Lower leg skin (tissue), 4 donors: ENCODE data around the gene TCERG1L. TPM values are rescaled to one million over a fixed set of nuclear protein-coding genes. Genes with fewer than 3 reads are reported as not detected.

Experiments
- DNase-seq, 2 donors: peaks; one replicate each; pipeline ENCODE4 v3.0.0-alpha.2; 2019; ENCODE audit warnings: low spot score in 2 of 2
- H3K4me3 ChIP-seq: fragments of 200-600 bp; sonication (generic); 2 replicates; pipeline ENCODE4 v1.5.1; 2017; ENCODE audit warnings: mild to moderate bottlenecking, low read depth; ENCODE audit not compliant: poor library complexity, severe bottlenecking
- POLR2A ChIP-seq, 2 donors: fragments of 450-650 bp; IDR thresholded peaks; one replicate each; pipeline ENCODE4 v1.6.1; 2016 to 2017; ENCODE audit warnings: antibody characterized with exemption in 2 of 2, mild to moderate bottlenecking in 1 of 2, moderate library complexity in 1 of 2
- WGBS, 2 donors: methylation state at CpG; one replicate each; pipeline ENCODE4 v1.1.5; 2018; 5-methylcytosine and 5-hydroxymethylcytosine counted together
- intact Hi-C: fragments of 100-400 bp; cut with DNase I; formaldehyde crosslinking; loops from one replicate; pipeline ENCODE4 v1.15.0; 2023; ENCODE audit warnings: low total_unique reads
- total RNA-seq, 4 donors: library from RNA; depleted of rRNA; stranded (reverse); fragments of >200 nt; gene quantifications; one replicate each; pipeline ENCODE4 v1.1.0, GENCODE V29; 2016
- TF ChIP-seq, protein P1 (sequence below), 3 donors: fragments of 450-650 bp; IDR thresholded peaks; one replicate each; pipeline ENCODE4 v1.5.1; 2016; ENCODE audit warnings: antibody characterized with exemption in 3 of 3, mild to moderate bottlenecking in 3 of 3, moderate library complexity in 2 of 3

TCERG1L gene
- total RNA-seq, 4 donors from 2014 or later: 0.57 to 1.1 (median 0.90) TPM

DNA sequence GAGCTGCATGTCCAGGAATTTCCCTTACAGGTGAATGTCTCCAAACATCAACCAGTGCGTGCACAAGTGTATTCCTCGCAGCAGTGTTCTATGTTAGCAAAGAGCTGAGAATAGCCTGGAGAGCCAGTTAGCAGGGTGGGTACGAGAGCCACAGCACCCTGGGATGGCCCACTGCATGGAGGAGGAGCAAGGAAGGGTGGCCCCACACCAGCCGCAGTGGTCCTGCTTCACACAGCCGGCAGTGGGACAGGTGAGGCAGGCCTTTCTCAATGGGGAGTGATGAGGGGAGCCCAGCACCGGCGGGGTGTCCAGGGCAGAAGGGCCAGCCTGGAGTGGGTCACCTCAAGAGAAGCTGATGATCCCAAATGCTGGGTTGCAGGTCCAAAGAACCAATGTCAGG, 240.7 kb downstream of the TCERG1L start:
- H3K4me3 ChIP-seq: no peak overlapping the region
- intact Hi-C loops: no loop called here
- DNase-seq: peak in 1 of 2 donors; percentile 84
- TF ChIP-seq POLR2A (IDR thresholded peaks at IDR 0.05): no peak
- TF ChIP-seq, protein P1, sequence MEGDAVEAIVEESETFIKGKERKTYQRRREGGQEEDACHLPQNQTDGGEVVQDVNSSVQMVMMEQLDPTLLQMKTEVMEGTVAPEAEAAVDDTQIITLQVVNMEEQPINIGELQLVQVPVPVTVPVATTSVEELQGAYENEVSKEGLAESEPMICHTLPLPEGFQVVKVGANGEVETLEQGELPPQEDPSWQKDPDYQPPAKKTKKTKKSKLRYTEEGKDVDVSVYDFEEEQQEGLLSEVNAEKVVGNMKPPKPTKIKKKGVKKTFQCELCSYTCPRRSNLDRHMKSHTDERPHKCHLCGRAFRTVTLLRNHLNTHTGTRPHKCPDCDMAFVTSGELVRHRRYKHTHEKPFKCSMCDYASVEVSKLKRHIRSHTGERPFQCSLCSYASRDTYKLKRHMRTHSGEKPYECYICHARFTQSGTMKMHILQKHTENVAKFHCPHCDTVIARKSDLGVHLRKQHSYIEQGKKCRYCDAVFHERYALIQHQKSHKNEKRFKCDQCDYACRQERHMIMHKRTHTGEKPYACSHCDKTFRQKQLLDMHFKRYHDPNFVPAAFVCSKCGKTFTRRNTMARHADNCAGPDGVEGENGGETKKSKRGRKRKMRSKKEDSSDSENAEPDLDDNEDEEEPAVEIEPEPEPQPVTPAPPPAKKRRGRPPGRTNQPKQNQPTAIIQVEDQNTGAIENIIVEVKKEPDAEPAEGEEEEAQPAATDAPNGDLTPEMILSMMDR (IDR thresholded peaks at IDR 0.05): no peak
- WGBS, 2 donors: 86 to 89% methylated on average over 7 of the region's 7 CpGs

- no peak overlapping the region for H3K4me3 ChIP-seq
- no peak for DNase-seq
- WGBS, 2 donors: 47 to 52% methylated on average over 6 of the region's 6 CpGs
- intact Hi-C loops: no loop called here
- TF ChIP-seq, protein P1 (IDR thresholded peaks at IDR 0.05): no peak
- no peak for TF ChIP-seq POLR2A (IDR thresholded peaks at IDR 0.05)
Observed at GRCh38 chr10:131068760-131069159, 242.8 kb downstream of the TCERG1L start.

DNA sequence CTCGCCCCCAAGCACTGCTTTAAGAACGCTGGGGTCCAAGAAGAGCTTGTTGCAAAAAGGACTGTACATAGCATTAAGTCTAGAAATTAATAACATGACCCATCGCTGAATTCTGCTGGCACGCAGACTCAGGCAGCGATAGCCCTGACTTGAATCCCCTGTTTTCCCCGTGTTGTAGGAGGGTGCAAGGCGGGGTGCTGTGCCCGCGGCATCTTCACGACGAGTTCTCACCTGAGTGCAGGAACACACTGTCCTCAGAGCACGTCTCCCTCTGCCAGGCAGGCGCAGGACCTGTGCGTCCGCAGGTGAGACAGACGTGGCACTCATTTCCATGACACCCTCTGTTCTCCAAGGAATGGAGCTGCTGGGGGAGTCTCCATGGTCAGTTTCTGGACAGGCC, 243.2 kb downstream of the TCERG1L start:
- 68 to 71% methylated on average over 14 to 16 of the region's 16 CpGs for WGBS, 2 donors
- peak in 1 of 2 donors; percentile 39 for DNase-seq
- intact Hi-C loops: no loop called here
- H3K4me3 ChIP-seq: no peak overlapping the region
- TF ChIP-seq POLR2A (IDR thresholded peaks at IDR 0.05): no peak
- TF ChIP-seq, protein P1 (IDR thresholded peaks at IDR 0.05): no peak

GRCh38 chr10:131067690-131068089, 243.8 kb downstream of the TCERG1L start:
- TF ChIP-seq, protein P1 (IDR thresholded peaks at IDR 0.05): no peak
- no peak for TF ChIP-seq POLR2A (IDR thresholded peaks at IDR 0.05)
- intact Hi-C loops: no loop called here
- peak in 1 of 2 donors; percentile 68 for DNase-seq
- H3K4me3 ChIP-seq: no peak overlapping the region
- 92 to 100% methylated on average over 3 to 4 of the region's 4 CpGs for WGBS, 2 donors

DNA sequence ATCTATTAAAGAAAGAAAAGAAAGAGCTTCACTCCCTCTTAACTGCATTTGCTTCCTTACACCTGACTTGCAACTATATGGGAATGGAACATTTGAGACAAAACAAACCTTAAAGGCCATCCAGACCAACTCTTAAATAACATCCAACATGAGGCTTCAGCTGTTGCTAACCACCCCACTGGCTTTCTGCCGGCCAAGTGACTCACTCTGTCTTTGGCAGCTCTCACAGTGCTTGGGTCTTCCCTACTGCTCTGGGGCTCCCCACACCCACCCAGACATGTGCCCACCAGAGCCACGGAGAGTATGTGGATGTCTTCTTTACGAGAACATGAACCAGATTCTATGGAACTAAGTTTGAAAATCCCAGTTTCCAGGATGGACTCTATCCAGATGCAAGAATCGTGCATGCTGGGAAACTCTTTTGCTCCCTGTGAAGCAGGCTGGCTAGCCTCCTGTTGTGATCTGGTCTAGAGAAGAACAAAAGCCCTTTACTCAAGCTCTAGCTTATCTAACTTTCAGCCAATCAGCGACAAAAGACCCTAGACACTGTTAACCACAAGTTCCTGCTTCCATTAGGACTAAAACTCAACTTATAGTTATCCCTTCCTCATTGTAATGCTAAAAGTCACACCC, 245.7 kb downstream of the TCERG1L start:
- no peak overlapping the region for H3K4me3 ChIP-seq
- peak in 1 of 2 donors; percentile 23 for DNase-seq
- intact Hi-C loops: no loop called here
- 37 to 50% methylated on average over 5 of the region's 5 CpGs for WGBS, 2 donors
- no peak for TF ChIP-seq POLR2A (IDR thresholded peaks at IDR 0.05)
- TF ChIP-seq, protein P1 (IDR thresholded peaks at IDR 0.05): no peak

- peak in 1 of 2 donors; percentile 57 for DNase-seq
- intact Hi-C loops: no loop called here
- WGBS, 2 donors: 78 to 85% methylated on average over 2 of the region's 2 CpGs
- no peak overlapping the region for H3K4me3 ChIP-seq
- TF ChIP-seq, protein P1 (IDR thresholded peaks at IDR 0.05): no peak
- TF ChIP-seq POLR2A (IDR thresholded peaks at IDR 0.05): no peak
Observed at GRCh38 chr10:131063311-131063710, 248.2 kb downstream of the TCERG1L start.
